WTC11 (cell line): Measurements from ENCODE around the gene ZNF414. TPM values are rescaled to one million over a fixed set of nuclear protein-coding genes. Genes with fewer than 3 reads are reported as not detected.

Experiments
- ATAC-seq: fragments of 200-7000 bp; cut with Tn5 transposase; 2 replicates; pipeline ENCODE4 v1.10.0; 2021; ENCODE audit warnings: mild to moderate bottlenecking, moderate library complexity
- CTCF ChIA-PET: fragments of 300-600 bp; sonication (Branson Sonifier 250); formaldehyde crosslinking; loops from one replicate; lab custom pipeline; 2021; ENCODE audit warnings: antibody characterized with exemption; lab: Charles Lee
- POLR2A ChIA-PET: fragments of 350-600 bp; sonication (Branson Sonifier 250); formaldehyde crosslinking; loops from one replicate; lab custom pipeline; 2021; ENCODE audit warnings: antibody characterized with exemption; lab: Charles Lee
- DNase-seq: peaks from one replicate; pipeline ENCODE4 v3.0.0; 2021; ENCODE audit warnings: low spot score
- H3K27ac Mint-ChIP-seq: 2 replicates; pipeline ENCODE4 v1.8.0; 2021; ENCODE audit warnings: mixed read lengths
- H3K27me3 Mint-ChIP-seq: 2 replicates; pipeline ENCODE4 v1.8.0; 2021; ENCODE audit warnings: low read depth, mild to moderate bottlenecking, moderate library complexity, mixed read lengths
- H3K36me3 Mint-ChIP-seq: 2 replicates; pipeline ENCODE4 v1.8.0; 2021; ENCODE audit warnings: mixed read lengths
- H3K4me1 Mint-ChIP-seq: 2 replicates; pipeline ENCODE4 v1.8.0; 2022; ENCODE audit warnings: mixed read lengths
- H3K4me3 Mint-ChIP-seq: 2 replicates; pipeline ENCODE4 v1.8.0; 2021; ENCODE audit warnings: mild to moderate bottlenecking, moderate library complexity, mixed read lengths
- H3K9me3 Mint-ChIP-seq: 2 replicates; pipeline ENCODE4 v1.8.0; 2021; ENCODE audit warnings: mixed read lengths
- AFF4 ChIP-seq: sonication (generic); formaldehyde crosslinking; IDR thresholded peaks from 2 replicates; pipeline ENCODE4 v1.8.1; 2023; ENCODE audit warnings: mild to moderate bottlenecking, missing genetic modification reagents, borderline replicate concordance
- ATF2 ChIP-seq: sonication (generic); formaldehyde crosslinking; IDR thresholded peaks from 2 replicates; pipeline ENCODE4 v1.8.1; 2022; ENCODE audit warnings: low read depth, missing genetic modification reagents, borderline replicate concordance
- CREB1 ChIP-seq: sonication (generic); formaldehyde crosslinking; IDR thresholded peaks from 2 replicates; pipeline ENCODE4 v1.8.0; 2023; ENCODE audit warnings: mild to moderate bottlenecking, missing genetic modification reagents
- E2F1 ChIP-seq: sonication (generic); formaldehyde crosslinking; IDR thresholded peaks from 2 replicates; pipeline ENCODE4 v1.8.0; 2022; ENCODE audit warnings: mild to moderate bottlenecking, missing genetic modification reagents
- JUN ChIP-seq: sonication (generic); formaldehyde crosslinking; IDR thresholded peaks from 2 replicates; pipeline ENCODE4 v1.8.0; 2023; ENCODE audit warnings: mild to moderate bottlenecking, missing genetic modification reagents
- STAT6 ChIP-seq: sonication (generic); formaldehyde crosslinking; conservative IDR thresholded peaks from 2 replicates; pipeline ENCODE4 v1.8.1; 2023; ENCODE audit warnings: mild to moderate bottlenecking, low read depth, missing genetic modification reagents, moderate library complexity
- USF2 ChIP-seq: sonication (generic); formaldehyde crosslinking; IDR thresholded peaks from 2 replicates; pipeline ENCODE4 v1.8.1; 2023; ENCODE audit warnings: mild to moderate bottlenecking, missing genetic modification reagents, moderate library complexity
- ZNF219 ChIP-seq: sonication (generic); formaldehyde crosslinking; IDR thresholded peaks from 2 replicates; pipeline ENCODE4 v1.8.0; 2023; ENCODE audit warnings: missing genetic modification reagents, mild to moderate bottlenecking, borderline replicate concordance
- ZNF281 ChIP-seq: sonication (generic); formaldehyde crosslinking; IDR thresholded peaks from 2 replicates; pipeline ENCODE4 v1.8.0; 2023; ENCODE audit warnings: mild to moderate bottlenecking, missing genetic modification reagents
- total RNA-seq: library from RNA; stranded (reverse); gene quantifications from 3 replicates; pipeline ENCODE4 v1.2.3, GENCODE V29; 2021
- TF ChIP-seq, protein P1 (sequence below): fragments of 250-450 bp; sonication (Bioruptor Pico); IDR thresholded peaks from 2 replicates; pipeline ENCODE4 v1.9.0; 2021; ENCODE audit warnings: moderate library complexity, mild to moderate bottlenecking, inconsistent platforms, borderline replicate concordance
- TF ChIP-seq, protein P2 (sequence below): sonication (generic); formaldehyde crosslinking; IDR thresholded peaks from 2 replicates; pipeline ENCODE4 v1.8.0; 2023; ENCODE audit warnings: missing genetic modification reagents, mild to moderate bottlenecking, borderline replicate concordance

Gene ZNF414
- total RNA-seq, 1 experiment from 2014 or later: 38.2 TPM

GRCh38 chr19:8528500-8528899 is 14.5 kb upstream of the ZNF414 start:
- Mint-ChIP-seq H3K27me3 (peaks cover 6% of the 10 kb centered on the region), H3K4me1 (peaks cover 19% of the 10 kb centered on the region), H3K4me3 (no peak overlapping the region), H3K9me3 (no peaks in the 10 kb centered on the region), H3K27ac (no peak overlapping the region), H3K36me3 (peaks cover 3% of the 10 kb centered on the region; the same call in 1 of the 2 replicates)
- ATAC-seq (no peak), DNase-seq (no peak)
- TF ChIP-seq ZNF219 (no peak), CREB1 (no peak), USF2 (0 out of 2 replicates have a peak, but pooled peaks have one; percentile 29), ATF2 (CRISPR knock-in tag) (no peak)
- ChIA-PET CTCF (interaction anchor here (0.6 to 1.4 kb wide), 2 partner anchors 51 to 398 kb away, joined by 3 to 4 read pairs; no protein-coding TSS in a partner anchor), POLR2A (no interaction called here)

DNA sequence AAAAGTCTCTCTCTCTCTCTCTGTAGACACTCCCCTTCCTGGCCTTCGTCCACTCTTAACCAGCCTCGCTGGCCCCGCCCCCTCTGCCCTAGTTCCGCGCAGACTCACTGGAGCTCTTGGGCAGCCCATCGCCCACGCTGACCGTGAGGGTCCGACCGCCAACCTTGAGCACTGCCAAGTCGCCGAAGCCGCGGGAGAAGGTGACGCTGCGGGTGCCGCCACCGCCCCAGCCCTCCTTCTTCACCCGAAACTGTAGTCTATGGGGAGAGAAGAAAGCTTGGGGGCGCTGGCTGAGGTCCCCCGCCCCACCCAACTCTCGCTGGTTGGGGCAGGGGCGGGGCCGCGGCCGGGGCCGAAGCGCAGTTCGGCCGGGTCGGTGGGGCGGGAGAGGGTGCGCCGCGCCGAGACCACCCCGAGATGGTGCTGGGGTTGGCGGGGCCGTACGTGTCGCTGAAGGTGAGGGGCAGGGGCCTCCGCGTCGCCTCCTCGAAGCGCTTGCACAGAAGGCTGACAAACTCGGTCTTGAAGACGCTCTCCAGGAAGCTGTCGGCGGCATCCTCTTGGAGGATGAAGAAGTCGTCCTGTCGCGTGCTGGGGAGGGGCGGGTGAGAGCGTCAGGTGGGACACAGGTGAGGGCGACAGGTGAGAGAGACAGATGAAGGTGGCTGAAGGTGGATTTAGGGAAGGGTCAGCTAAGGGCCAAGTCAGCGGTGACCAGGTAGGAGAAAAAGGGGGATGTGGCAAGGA is 12.6 kb upstream of the ZNF414 start:
- H3K9me3 Mint-ChIP-seq: no peaks in the 10 kb centered on the region
- H3K4me3 Mint-ChIP-seq: no peak overlapping the region
- ChIA-PET CTCF (interaction anchor here (0.6 to 4.0 kb wide), 11 partner anchors 12 to 500 kb away, joined by 3 to 88 read pairs (median 3); partner anchors contain the start of genes MYO1F, RAB11B and ZNF414), POLR2A (interaction anchor here (0.8 to 3.1 kb wide), 3 partner anchors 13 to 136 kb away, joined by 4 to 28 read pairs (median 5); partner anchors contain the start of genes HNRNPM, RAB11B and ZNF414)
- ATAC-seq: peak; percentile 48
- H3K36me3 Mint-ChIP-seq: peaks cover 3% of the 10 kb centered on the region; the same call in 1 of the 2 replicates
- peaks cover 6% of the 10 kb centered on the region for H3K27me3 Mint-ChIP-seq
- H3K4me1 Mint-ChIP-seq: peaks cover 19% of the 10 kb centered on the region
- peak; percentile 95 for DNase-seq
- no peak overlapping the region for H3K27ac Mint-ChIP-seq
- TF ChIP-seq AFF4 (CRISPR knock-in tag) (no peak), JUN (CRISPR knock-in tag) (no peak), USF2 (no peak), E2F1 (CRISPR knock-in tag) (no peak), ZNF281 (no peak), CREB1 (no peak), STAT6 (CRISPR knock-in tag) (no peak; the same call in 1 of the 2 replicates)
- TF ChIP-seq, protein P1, sequence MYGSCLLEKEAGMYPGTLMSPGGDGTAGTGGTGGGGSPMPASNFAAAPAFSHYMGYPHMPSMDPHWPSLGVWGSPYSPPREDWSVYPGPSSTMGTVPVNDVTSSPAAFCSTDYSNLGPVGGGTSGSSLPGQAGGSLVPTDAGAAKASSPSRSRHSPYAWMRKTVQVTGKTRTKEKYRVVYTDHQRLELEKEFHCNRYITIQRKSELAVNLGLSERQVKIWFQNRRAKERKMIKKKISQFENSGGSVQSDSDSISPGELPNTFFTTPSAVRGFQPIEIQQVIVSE: no peak
- TF ChIP-seq, protein P2, sequence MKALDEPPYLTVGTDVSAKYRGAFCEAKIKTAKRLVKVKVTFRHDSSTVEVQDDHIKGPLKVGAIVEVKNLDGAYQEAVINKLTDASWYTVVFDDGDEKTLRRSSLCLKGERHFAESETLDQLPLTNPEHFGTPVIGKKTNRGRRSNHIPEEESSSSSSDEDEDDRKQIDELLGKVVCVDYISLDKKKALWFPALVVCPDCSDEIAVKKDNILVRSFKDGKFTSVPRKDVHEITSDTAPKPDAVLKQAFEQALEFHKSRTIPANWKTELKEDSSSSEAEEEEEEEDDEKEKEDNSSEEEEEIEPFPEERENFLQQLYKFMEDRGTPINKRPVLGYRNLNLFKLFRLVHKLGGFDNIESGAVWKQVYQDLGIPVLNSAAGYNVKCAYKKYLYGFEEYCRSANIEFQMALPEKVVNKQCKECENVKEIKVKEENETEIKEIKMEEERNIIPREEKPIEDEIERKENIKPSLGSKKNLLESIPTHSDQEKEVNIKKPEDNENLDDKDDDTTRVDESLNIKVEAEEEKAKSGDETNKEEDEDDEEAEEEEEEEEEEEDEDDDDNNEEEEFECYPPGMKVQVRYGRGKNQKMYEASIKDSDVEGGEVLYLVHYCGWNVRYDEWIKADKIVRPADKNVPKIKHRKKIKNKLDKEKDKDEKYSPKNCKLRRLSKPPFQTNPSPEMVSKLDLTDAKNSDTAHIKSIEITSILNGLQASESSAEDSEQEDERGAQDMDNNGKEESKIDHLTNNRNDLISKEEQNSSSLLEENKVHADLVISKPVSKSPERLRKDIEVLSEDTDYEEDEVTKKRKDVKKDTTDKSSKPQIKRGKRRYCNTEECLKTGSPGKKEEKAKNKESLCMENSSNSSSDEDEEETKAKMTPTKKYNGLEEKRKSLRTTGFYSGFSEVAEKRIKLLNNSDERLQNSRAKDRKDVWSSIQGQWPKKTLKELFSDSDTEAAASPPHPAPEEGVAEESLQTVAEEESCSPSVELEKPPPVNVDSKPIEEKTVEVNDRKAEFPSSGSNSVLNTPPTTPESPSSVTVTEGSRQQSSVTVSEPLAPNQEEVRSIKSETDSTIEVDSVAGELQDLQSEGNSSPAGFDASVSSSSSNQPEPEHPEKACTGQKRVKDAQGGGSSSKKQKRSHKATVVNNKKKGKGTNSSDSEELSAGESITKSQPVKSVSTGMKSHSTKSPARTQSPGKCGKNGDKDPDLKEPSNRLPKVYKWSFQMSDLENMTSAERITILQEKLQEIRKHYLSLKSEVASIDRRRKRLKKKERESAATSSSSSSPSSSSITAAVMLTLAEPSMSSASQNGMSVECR (CRISPR knock-in tag): no peak; the same call in 1 of the 2 replicates
